ENCODE data around the gene PDE3B. TPM values are rescaled to one million over a fixed set of nuclear protein-coding genes. Genes with fewer than 3 reads are reported as not detected.
"Not testable (repeated sequence)": the region's sequence is repeated elsewhere in the genome, so short reads cannot be mapped to it uniquely, and the experiment has no call there.

Gene PDE3B
- total RNA-seq, 1 donor from 2014 or later = 58.8 TPM

GRCh38 chr11:14746857-14747395, 103.3 kb downstream of the PDE3B start:
- Mint-ChIP-seq H3K4me3 (ENCODE audit: low read depth) (no peak overlapping the region), H3K4me1 (ENCODE audit: low read depth) (peaks cover 51% of the 10 kb centered on the region), H3K9me3 (peaks cover 10% of the 10 kb centered on the region), H3K27me3 (ENCODE audit: low read depth) (no peaks in the 10 kb centered on the region), H3K36me3 (ENCODE audit: low read depth) (peaks cover 44% of the 10 kb centered on the region), H3K27ac (no peak overlapping the region)
- intact Hi-C loops (cut with micrococcal nuclease) = no loop called here
- no peak for DNase-seq (ENCODE audit: low spot score)

GRCh38 chr11:14748090-14748489, 104.5 kb downstream of the PDE3B start:
- Mint-ChIP-seq H3K27me3 (ENCODE audit: low read depth) (no peaks in the 10 kb centered on the region), H3K4me3 (ENCODE audit: low read depth) (no peak overlapping the region), H3K36me3 (ENCODE audit: low read depth) (peaks cover 40% of the 10 kb centered on the region), H3K4me1 (ENCODE audit: low read depth) (peaks cover 51% of the 10 kb centered on the region), H3K27ac (no peak overlapping the region), H3K9me3 (peaks cover 5% of the 10 kb centered on the region)
- DNase-seq (ENCODE audit: low spot score) = no peak
- intact Hi-C loops (cut with micrococcal nuclease) = no loop called here

- peaks cover 31% of the 10 kb centered on the region for H3K36me3 Mint-ChIP-seq (ENCODE audit: low read depth)
These were observed 107.3 kb downstream of the PDE3B start for GRCh38 chr11:14750911-14751310.

GRCh38 chr11:14751975-14752407, 108.4 kb downstream of the PDE3B start:
- H3K4me1 Mint-ChIP-seq (ENCODE audit: low read depth) = peaks cover 48% of the 10 kb centered on the region
- no peak overlapping the region for H3K4me3 Mint-ChIP-seq (ENCODE audit: low read depth)
- intact Hi-C loops (cut with micrococcal nuclease) = no loop called here
- no peaks in the 10 kb centered on the region for H3K27me3 Mint-ChIP-seq (ENCODE audit: low read depth)
- H3K36me3 Mint-ChIP-seq (ENCODE audit: low read depth) = peaks cover 33% of the 10 kb centered on the region
- no peak overlapping the region for H3K27ac Mint-ChIP-seq
- H3K9me3 Mint-ChIP-seq = no peaks in the 10 kb centered on the region
- DNase-seq (ENCODE audit: low spot score) = no peak

More at GRCh38 chr11:14750911-14751310, 107.3 kb downstream of the PDE3B start:
- Mint-ChIP-seq H3K27ac (no peak overlapping the region), H3K4me3 (ENCODE audit: low read depth) (no peak overlapping the region), H3K27me3 (ENCODE audit: low read depth) (no peaks in the 10 kb centered on the region), H3K4me1 (ENCODE audit: low read depth) (peaks cover 50% of the 10 kb centered on the region), H3K9me3 (no peaks in the 10 kb centered on the region)
- intact Hi-C loops (cut with micrococcal nuclease) = no loop called here
- no peak for DNase-seq (ENCODE audit: low spot score)

GRCh38 chr11:14755140-14755539, 111.5 kb downstream of the PDE3B start:
- Mint-ChIP-seq H3K9me3 (no peaks in the 10 kb centered on the region), H3K36me3 (ENCODE audit: low read depth) (peaks cover 27% of the 10 kb centered on the region), H3K4me3 (ENCODE audit: low read depth) (no peak overlapping the region), H3K4me1 (ENCODE audit: low read depth) (peaks cover 44% of the 10 kb centered on the region), H3K27ac (peak overlapping the region; percentile 7), H3K27me3 (ENCODE audit: low read depth) (no peaks in the 10 kb centered on the region)
- intact Hi-C loops (cut with micrococcal nuclease) = no loop called here
- DNase-seq (ENCODE audit: low spot score) = no peak

- Mint-ChIP-seq H3K4me1 (ENCODE audit: low read depth) (peaks cover 38% of the 10 kb centered on the region), H3K4me3 (ENCODE audit: low read depth) (no peak overlapping the region)
- intact Hi-C loops (cut with micrococcal nuclease) = no loop called here
These were observed 112.7 kb downstream of the PDE3B start for GRCh38 chr11:14756349-14756748.

GRCh38 chr11:14759300-14760012, 115.9 kb downstream of the PDE3B start:
- DNase-seq (ENCODE audit: low spot score); intact Hi-C loops (cut with micrococcal nuclease); H3K27me3 Mint-ChIP-seq (ENCODE audit: low read depth); H3K27ac Mint-ChIP-seq; H3K4me3 Mint-ChIP-seq (ENCODE audit: low read depth); H3K9me3 Mint-ChIP-seq: not testable (repeated sequence)
- peaks cover 25% of the 10 kb centered on the region for H3K36me3 Mint-ChIP-seq (ENCODE audit: low read depth)
- peaks cover 20% of the 10 kb centered on the region for H3K4me1 Mint-ChIP-seq (ENCODE audit: low read depth)

More at GRCh38 chr11:14756349-14756748, 112.7 kb downstream of the PDE3B start:
- no peak overlapping the region for H3K27ac Mint-ChIP-seq
- no peak for DNase-seq (ENCODE audit: low spot score)
- H3K36me3 Mint-ChIP-seq (ENCODE audit: low read depth) = peaks cover 27% of the 10 kb centered on the region
- H3K9me3 Mint-ChIP-seq = no peaks in the 10 kb centered on the region
- no peaks in the 10 kb centered on the region for H3K27me3 Mint-ChIP-seq (ENCODE audit: low read depth)

- Mint-ChIP-seq H3K27ac (no peak overlapping the region), H3K4me3 (ENCODE audit: low read depth) (no peak overlapping the region), H3K36me3 (ENCODE audit: low read depth) (peaks cover 4% of the 10 kb centered on the region), H3K4me1 (ENCODE audit: low read depth) (peaks cover 34% of the 10 kb centered on the region), H3K27me3 (ENCODE audit: low read depth) (no peaks in the 10 kb centered on the region), H3K9me3 (no peaks in the 10 kb centered on the region)
- intact Hi-C loops (cut with micrococcal nuclease) = loop anchor here (2.0 kb wide), 2 partner anchors 219 to 227 kb away; no protein-coding TSS in a partner anchor
- DNase-seq (ENCODE audit: low spot score) = no peak
These were observed 120.6 kb downstream of the PDE3B start for GRCh38 chr11:14764179-14764578.

- Mint-ChIP-seq H3K4me3 (ENCODE audit: low read depth) (peak overlapping the region; percentile 64), H3K36me3 (ENCODE audit: low read depth) (peaks cover 4% of the 10 kb centered on the region), H3K27ac (no peak overlapping the region), H3K27me3 (ENCODE audit: low read depth) (no peaks in the 10 kb centered on the region), H3K4me1 (ENCODE audit: low read depth) (peaks cover 36% of the 10 kb centered on the region), H3K9me3 (no peaks in the 10 kb centered on the region)
- intact Hi-C loops (cut with micrococcal nuclease) = loop anchor here (1.0 to 5.0 kb wide), 8 partner anchors 37 to 245 kb away; partner anchors contain the start of gene PSMA1
- DNase-seq (ENCODE audit: low spot score) = peak; percentile 46
These were observed 121.2 kb downstream of the PDE3B start for GRCh38 chr11:14764579-14765527.

GRCh38 chr11:14766585-14766984, 123.0 kb downstream of the PDE3B start:
- intact Hi-C loops (cut with micrococcal nuclease) = loop anchor here (5.0 kb wide), 2 partner anchors 36 to 54 kb away; no protein-coding TSS in a partner anchor
- H3K4me3 Mint-ChIP-seq (ENCODE audit: low read depth) = no peak overlapping the region
- H3K36me3 Mint-ChIP-seq (ENCODE audit: low read depth) = peaks cover 14% of the 10 kb centered on the region
- DNase-seq (ENCODE audit: low spot score) = no peak
- H3K4me1 Mint-ChIP-seq (ENCODE audit: low read depth) = peaks cover 46% of the 10 kb centered on the region
- no peaks in the 10 kb centered on the region for H3K27me3 Mint-ChIP-seq (ENCODE audit: low read depth)
- peak overlapping the region; percentile 67 for H3K27ac Mint-ChIP-seq
- H3K9me3 Mint-ChIP-seq = no peaks in the 10 kb centered on the region

- intact Hi-C loops (cut with micrococcal nuclease) = loop anchor here (2.0 to 5.0 kb wide), 3 partner anchors 16 to 56 kb away; no protein-coding TSS in a partner anchor
- Mint-ChIP-seq H3K27me3 (ENCODE audit: low read depth) (no peaks in the 10 kb centered on the region), H3K4me1 (ENCODE audit: low read depth) (peaks cover 46% of the 10 kb centered on the region), H3K27ac (peak overlapping the region; percentile 86), H3K9me3 (no peaks in the 10 kb centered on the region), H3K36me3 (ENCODE audit: low read depth) (peaks cover 20% of the 10 kb centered on the region), H3K4me3 (ENCODE audit: low read depth) (peak overlapping the region; percentile 60)
- DNase-seq (ENCODE audit: low spot score) = no peak
These were observed 125.1 kb downstream of the PDE3B start for GRCh38 chr11:14768526-14769188.

- no peak overlapping the region for H3K27ac Mint-ChIP-seq
- H3K4me3 Mint-ChIP-seq (ENCODE audit: low read depth) = no peak overlapping the region
- intact Hi-C loops (cut with micrococcal nuclease) = no loop called here
- H3K4me1 Mint-ChIP-seq (ENCODE audit: low read depth) = peaks cover 39% of the 10 kb centered on the region
- H3K9me3 Mint-ChIP-seq = peaks cover 16% of the 10 kb centered on the region
- no peaks in the 10 kb centered on the region for H3K27me3 Mint-ChIP-seq (ENCODE audit: low read depth)
- peaks cover 62% of the 10 kb centered on the region for H3K36me3 Mint-ChIP-seq (ENCODE audit: low read depth)
- no peak for DNase-seq (ENCODE audit: low spot score)
These were observed 130.2 kb downstream of the PDE3B start for GRCh38 chr11:14773755-14774154.

All from activated T-helper 2 cell treated with anti-CD3 and anti-CD28 coated beads, Interferon-gamma antibody, Interleukin-2, Interleukin-4, amounts not matched to agents 10 μg/mL and 5 μg/mL and 100 μg/mL, durations not matched to agents 14 hours and 24 hours and 36 hours (primary cell).